Measurements from ENCODE around the gene LIPM.
"Not testable (repeated sequence)": the region's sequence is repeated elsewhere in the genome, so short reads cannot be mapped to it uniquely, and the experiment has no call there.

The LIPM gene

GRCh38 chr10:88803641-88804040, 1.1 kb downstream of the LIPM start:
- DNase-seq (ENCODE audit: low read depth): no peak

DNA sequence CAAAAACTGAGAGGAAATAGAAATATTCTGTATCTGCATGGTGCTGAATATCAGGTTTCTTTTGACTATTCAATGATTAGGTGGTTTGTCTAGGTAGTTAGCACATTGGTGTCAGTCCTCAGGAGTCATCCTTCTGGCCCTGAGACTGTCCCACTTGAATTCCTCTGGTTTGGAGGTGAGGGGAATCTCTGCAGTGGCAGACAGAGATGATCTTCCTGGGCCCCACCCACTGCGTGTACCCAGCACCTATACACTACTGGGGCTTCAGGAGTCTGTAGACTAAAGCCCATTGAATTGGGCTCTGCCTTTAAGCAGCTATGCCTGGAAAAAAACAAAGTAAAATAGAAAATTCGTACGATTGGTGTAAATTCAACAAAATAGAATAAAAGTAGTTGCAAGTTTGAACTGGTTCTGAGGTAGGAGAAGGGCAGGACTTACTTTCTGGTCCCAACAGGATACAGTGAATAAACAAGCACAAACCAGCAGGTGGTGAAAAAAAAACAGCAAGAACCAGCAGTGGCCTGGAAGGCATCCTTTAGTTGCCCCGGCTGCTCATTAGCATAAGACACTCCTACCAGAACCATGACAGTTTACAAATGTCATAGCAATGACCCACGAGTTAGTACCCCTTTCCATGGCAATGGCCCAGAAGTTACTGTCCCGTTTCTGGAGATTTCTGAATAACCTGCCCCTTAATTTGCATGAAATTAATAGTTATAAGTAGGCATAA, 1.7 kb downstream of the LIPM start:
- no peak for DNase-seq (ENCODE audit: low read depth)

DNA sequence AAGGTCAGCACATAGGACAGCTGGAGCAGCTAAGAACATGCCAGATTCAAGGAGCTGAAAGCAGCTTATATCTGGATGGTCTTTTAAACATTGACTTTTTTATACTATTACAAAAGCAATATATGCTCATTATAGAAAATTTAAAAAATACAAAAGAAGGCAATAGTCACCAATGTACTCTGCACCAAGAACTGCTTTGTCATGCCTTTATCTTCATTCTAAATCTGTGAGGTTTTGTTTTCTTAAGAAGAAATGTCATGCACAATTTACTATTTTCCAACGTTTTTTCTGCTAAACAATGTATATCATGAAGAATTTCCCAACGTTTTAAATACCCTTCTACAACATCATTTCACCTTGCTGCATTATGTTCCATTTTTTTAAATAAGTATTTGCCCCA, 2.8 kb downstream of the LIPM start:
- DNase-seq (ENCODE audit: low read depth): no peak

- DNase-seq (ENCODE audit: low read depth): no peak
These were observed 3.4 kb downstream of the LIPM start for GRCh38 chr10:88805924-88806323.

DNA sequence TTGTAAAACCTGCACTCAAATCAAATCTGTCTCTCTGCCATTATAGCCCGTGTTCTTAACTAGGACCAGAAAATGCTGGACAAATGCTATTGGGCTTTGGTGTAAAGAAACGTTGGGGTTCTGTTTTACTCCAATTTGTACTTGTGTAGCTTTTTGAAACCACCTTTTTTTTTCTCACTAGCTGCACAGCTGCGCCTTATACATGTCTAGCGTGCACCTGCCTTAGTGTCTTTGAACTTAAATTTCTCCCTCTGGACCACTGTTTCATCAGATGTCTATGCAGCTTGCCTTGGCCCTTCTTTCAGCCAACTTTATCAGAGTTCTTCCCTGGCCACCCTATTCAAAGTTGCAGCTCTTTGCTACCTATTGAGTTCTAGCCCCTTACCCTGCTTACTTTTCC, 7.1 kb downstream of the LIPM start:
- no peak for DNase-seq (ENCODE audit: low read depth)

DNA sequence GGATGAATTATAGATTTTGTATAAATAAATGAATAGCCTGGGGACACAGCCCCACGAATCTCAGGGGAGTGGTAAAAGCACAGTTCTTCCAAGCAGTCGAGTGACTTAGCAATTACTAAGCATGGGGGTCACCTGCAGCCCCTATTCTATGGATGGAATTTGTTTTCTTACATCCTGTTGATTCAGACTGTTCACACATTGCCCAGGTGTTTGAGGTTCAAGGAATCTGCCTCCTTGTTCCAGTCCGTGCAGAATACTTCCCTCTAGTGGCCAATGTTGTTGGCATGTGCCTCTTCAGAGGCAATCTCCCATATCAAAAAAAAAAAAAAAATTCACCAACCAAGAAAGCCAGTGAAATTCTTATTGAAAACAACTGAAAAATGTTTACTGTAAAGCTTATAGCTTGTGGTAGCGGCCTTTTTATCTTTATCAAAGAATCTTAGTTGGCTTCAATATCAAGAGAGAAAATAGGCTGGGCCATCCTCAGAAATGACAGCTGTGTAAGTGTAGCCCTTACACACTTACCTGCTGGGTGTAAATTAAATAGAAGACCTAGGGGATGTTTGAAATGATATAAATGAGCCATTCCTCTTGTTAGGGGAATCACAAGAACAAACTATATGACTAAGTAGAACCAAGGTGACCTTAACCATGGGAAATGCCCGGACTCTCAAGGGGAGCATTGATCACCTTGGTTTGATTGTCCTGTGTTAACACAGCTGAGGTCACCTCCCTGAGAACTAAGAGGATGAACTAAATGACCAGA, 7.8 kb downstream of the LIPM start:
- no peak for DNase-seq (ENCODE audit: low read depth)

- DNase-seq (ENCODE audit: low read depth): no peak
These were observed 10.7 kb downstream of the LIPM start for GRCh38 chr10:88813200-88813599.

DNA sequence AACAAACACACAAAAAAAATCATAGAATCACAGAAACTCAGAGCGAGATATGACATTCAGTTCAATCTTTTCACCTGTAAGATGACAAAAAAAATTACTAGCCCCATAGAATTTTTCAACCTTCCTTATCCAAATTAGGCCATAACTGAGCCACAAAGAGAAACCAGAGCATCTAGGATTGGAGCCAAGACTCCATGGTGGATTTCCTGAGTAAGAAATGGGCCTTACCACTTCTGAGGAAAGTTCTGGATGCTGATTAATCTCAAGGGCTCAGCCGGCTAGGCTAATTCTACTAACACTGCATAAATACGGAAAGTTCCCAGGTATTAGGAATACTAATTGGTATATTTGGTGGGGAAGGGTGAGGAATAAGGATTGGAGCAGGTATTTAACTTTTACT, 16.8 kb downstream of the LIPM start:
- no peak for DNase-seq (ENCODE audit: low read depth)

DNA sequence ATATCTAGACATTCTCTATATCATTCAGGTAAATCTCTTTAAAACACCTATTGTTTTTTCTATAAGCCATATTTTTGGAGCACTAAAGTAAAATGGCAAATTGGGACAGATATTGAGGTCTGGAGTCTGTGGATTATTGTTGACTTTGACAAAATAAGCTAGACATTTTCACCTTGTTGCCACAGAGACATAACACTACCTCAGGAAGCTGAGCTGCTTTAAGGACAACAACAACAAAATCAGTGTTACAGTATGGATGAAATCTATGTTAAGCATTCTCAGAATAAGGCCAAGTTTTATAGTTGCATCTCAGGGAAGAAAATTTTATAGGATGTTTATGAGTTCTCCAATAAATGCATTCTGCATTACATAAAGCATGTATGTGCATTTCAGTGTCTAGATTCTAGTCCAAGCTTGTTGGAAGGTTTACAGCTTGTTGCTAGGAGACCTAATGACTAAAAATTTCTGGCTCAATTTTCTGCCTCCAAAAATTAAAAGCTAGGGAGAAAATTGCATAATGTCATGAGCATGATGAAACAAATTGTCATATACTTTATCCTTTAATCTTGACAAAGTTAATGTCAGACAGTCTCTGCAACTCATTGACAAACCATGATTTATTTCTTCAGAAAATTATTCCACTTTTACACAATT, 18.3 kb downstream of the LIPM start:
- DNase-seq (ENCODE audit: low read depth): no peak

GRCh38 chr10:88826388-88826787, 23.9 kb downstream of the LIPM start:
- no peak for DNase-seq (ENCODE audit: low read depth)

GRCh38 chr10:88827671-88828070, 25.1 kb downstream of the LIPM start:
- no peak for DNase-seq (ENCODE audit: low read depth)

DNA sequence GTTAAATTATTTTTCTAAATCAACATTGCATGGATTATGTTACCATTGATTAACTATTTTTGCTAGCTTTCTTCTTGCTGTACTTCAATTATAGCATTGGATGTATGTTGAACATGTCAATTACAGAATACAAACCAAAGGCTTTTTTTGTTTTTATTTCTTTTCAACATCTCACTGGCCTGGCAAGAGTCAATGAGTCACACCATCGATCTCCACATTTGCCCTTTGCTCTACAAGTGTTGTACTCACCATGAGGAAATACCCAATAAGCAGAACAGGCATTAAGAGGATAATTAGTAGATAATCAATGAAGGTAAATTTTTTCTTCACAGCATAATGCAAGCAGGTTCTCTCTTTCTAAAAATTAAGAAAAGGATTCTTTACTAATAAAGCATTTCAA, 25.8 kb downstream of the LIPM start:
- DNase-seq (ENCODE audit: low read depth): no peak

GRCh38 chr10:88830643-88831268, 28.2 kb downstream of the LIPM start:
- no peak for DNase-seq (ENCODE audit: low read depth)

GRCh38 chr10:88831709-88832108, 29.2 kb downstream of the LIPM start:
- DNase-seq (ENCODE audit: low read depth): no peak

- no peak for DNase-seq (ENCODE audit: low read depth)
These were observed 29.8 kb downstream of the LIPM start for GRCh38 chr10:88832376-88832775.

- no peak for DNase-seq (ENCODE audit: low read depth)
These were observed 30.6 kb downstream of the LIPM start for GRCh38 chr10:88833156-88833555.

GRCh38 chr10:88833723-88834122, 31.2 kb downstream of the LIPM start:
- DNase-seq (ENCODE audit: low read depth): no peak

DNA sequence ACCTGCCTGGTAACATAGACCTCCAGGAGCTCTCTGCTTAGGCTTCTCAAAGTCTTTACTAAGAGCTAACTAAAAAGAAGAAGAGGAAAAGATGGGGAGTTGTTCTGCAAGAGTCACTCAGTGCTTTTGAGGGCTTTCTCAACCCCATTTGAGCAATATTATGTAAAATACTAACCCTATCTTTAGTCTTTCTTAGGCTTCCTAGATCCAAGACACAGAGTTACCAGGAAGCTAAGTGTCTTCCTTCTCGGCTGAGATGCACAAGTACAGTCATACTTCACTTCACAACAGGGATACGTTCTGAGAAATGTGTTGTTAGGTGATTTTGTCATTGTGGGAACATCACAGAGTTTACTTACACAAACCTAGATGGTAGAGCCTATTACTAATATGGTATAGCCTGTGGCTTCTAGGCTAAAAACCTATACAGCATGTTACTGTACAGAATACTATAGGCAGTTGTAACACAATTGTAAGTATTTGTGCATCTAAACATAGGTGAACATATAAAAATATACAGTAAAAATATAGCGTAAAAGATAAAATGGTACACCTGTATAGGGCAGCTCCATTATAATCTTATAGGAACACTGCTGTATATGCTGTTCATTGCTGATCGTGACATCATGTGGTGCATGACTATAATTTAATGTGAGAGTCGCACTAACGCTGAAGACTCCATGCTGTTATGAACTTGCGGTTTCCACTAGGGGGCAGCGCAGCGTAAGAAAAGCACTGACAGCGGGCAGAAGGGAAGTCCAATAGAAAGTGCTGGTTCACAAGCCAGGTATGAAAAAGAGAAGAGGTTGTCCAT, 32.8 kb downstream of the LIPM start:
- peak; percentile 71 for DNase-seq (ENCODE audit: low read depth)

- DNase-seq (ENCODE audit: low read depth): no peak
These were observed 33.3 kb downstream of the LIPM start for GRCh38 chr10:88835910-88836221.

DNA sequence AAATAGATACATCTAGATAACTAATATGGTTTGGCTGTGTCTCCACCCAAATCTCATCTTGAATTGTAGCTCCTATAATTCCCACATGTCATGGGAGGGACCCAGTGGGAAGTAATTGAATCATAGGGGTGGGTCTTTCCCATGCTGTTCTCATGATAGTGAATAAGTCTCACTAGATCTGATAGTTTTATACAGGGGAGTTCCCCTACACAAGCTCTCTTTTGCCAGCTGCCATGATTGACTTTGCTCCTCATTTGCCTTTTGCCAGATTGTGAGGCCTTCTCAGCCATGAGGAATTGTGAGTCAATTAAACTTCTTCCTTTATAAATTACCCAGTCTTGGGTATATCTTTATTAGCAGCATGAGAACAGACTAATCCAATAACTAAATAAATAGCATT, 35.1 kb downstream of the LIPM start:
- not testable (repeated sequence) for DNase-seq (ENCODE audit: low read depth)

DNA sequence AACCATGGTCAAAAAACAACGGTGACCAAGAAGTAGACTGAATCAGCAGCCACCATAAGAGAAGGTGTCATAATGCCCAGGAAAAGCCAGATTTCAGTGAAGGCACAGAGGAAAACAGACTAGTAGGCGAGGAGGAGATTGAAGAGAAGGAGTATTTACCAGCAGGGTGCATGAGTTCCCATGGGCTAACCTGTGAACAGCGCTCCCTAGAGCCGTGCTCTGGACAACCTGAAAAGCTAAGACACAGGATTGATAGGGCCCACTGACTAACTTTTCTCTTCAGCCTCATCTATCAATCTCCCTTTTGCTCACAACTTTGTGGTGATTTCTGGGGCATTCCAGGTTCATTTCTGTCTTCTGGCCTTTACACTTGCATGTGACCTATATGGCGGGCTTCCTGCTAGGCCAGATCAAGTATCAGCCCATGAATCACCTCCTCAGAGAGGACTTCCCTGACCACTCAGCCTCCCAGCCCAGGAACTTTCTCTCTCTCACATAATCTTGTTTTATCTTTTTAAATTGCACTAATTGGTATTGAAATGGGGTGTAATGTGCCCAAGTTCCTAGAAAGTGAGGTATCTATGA, 36.3 kb downstream of the LIPM start:
- DNase-seq (ENCODE audit: low read depth): no peak

DNA sequence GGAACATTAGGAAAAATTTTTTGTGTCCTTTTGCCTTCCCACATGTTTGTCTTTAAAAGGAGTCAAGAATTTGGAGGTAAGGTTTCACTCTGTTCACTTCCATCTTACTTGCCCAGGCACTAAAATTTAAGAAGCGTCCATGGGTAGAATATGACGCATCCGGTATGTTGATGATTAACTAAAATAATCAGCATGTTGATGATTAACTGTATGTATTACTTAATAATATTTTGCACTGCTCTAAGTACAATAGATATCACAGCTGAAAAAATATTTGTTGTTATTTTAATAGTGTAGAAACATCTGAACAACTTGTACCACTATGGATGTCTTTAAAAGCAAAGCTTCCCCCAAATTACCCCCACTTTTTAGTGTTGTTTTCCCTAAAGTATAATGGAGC, 37.6 kb downstream of the LIPM start:
- no peak for DNase-seq (ENCODE audit: low read depth)
